ENCODE results near the gene ATG13.
"Not testable (repeated sequence)": the region's sequence is repeated elsewhere in the genome, so short reads cannot be mapped to it uniquely, and the experiment has no call there.

Gene ATG13

DNA sequence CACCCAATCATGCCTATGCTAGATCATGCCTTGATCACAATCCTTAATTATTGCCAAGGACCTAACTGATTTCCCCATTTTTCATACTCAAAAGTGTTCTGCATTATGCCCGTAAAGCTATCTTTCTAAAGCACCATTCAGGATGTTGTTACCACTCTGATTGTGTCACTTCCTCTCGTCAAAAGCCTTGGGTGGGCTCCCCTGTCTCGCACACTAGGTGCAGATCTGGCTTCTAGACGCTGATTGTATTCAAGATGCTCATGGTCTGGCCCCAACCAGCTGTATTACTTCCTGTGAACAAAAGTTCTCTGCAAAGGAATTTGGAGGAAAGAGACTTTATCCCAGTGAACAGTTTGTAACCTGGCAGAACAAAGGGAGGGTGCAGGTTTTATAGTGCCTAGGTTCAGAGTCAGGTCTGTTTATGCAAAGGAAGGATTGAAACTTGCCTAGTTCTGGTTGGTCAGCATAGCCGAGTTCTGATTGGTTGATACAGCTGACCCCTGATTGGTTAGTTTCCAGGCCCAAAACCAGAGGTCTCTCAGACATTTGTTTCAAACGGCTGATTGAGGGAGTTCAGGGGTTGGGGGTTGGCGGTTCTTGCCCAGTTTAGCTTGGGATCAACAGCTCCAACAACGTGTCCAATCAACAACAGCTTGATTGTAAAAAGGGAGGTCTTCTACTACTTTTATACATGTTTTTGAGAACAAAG lies 25.4 kb downstream of the ATG13 start:
- no peak for DNase-seq (ENCODE audit: low spot score)

DNA sequence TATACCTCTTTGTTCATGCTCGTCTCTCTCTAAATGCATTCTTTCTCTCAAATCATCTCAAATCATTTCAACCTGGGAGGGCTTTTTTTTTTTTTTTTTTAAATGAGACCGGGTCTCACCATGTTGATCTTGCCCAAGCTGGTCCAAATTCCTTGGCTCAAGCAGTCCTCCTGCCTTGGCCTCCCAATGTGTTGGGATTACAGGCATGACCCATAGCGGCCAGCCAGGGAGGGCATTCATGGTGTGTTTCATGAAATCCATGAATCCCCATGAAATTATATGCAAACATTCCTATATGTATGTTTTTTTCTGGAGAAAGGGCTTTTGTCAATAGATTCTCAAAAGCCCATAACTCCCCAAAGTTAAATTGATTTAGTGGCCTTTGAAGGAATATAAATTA lies 26.2 kb downstream of the ATG13 start:
- DNase-seq (ENCODE audit: low spot score) = no peak

DNA sequence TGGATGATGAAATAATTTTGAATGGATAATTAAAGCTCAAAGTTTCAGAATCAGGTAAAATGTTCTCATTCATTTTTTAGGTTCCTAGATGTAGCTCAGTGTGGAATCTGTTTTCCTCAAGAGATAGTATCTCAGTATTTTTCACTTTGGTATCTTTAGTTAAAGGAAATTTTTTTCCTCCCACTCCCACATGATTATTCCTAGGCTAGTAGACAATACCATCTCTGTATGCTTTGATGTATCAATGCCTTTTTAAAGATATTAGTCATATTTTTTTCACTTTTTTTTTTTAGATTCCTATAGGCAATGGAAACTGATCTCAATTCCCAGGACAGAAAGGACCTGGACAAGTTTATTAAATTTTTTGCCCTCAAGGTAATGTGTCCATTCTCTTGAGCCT lies 26.6 kb downstream of the ATG13 start:
- DNase-seq (ENCODE audit: low spot score) = no peak

DNA sequence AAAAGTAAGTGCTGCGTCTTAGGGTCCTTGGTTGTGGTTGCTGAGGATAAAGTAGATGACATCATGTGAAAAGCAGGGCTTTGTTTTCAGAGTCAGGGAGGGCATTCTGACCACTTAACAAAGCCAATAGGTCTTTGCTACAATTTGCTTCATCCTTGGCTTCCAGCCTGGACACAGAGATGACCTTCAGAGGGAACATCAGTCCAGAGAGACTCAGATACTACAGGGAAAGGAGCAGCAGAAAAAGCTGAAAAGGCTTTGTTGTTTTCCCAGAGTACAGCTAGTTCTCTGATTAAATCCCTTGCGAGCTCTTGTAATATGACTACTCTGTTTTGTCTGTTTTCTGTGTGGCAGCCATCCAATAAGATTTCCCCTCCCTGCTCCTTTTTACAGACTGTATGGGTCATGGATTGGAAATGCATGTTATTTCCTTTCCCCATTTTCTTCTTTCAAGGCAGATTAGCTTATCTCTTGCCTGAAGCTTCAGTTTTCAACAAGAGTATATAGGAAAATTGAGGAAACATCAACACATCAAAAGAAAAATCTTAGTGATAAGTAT lies 31.9 kb downstream of the ATG13 start:
- no peak for DNase-seq (ENCODE audit: low spot score)

DNA sequence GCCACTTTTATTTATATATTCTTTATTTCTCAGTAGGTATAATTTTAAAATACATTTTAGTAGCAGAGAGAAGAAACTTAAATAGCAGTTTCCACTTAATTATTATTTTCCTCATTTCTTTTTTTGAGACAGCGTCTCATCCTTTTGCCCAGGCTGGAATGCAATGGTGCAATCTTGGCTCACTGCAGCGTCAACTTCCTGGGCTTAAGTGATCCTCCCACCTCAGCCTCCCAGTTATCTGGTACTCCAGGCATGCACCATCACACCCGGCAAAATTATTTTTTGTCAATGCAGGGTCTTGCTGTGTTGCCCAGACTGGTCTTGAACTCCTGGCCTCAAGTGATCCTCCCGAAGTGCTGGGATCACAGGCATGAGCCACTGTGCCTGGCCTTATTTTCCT lies 38.3 kb downstream of the ATG13 start:
- no peak for DNase-seq (ENCODE audit: low spot score)

DNA sequence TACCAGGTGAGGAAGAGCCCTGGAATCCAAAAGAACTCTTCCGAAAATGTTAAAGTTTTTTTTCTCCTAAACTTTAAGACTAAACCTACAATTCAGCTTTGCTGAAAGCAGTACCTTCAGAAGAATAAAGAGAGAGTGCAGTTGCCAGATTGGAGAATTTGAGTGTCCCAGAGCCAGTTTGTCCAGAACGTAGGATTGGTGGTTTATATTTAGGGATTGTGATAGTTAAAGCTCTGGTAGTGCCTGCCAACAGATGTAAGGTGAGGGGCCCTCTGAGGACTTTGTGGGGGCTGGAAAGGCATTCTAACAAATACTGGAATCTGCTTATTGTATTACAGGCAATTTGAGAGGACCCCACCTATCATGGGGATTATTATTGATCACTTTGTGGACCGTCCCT lies 39.8 kb downstream of the ATG13 start:
- no peak for DNase-seq (ENCODE audit: low spot score)

DNA sequence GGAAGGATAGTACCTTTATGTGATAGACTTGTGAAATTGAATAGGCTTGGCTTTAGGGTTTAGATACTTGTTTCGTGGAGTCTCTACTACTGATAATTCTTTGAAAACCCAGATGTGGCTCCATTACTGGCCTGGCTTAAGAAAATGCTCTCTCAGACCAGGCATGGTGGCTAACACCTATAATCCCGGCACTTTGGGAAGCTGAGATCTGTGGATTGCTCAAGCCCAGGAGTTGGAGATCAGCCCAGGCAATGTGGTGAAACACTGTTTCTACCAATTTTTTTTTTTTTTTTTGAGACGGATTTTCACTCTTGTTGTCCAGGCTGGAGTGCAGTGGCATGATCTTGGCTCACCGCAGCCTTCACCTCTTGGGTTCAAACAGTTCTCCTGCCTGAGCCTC lies 40.9 kb downstream of the ATG13 start:
- no peak for DNase-seq (ENCODE audit: low spot score)

DNA sequence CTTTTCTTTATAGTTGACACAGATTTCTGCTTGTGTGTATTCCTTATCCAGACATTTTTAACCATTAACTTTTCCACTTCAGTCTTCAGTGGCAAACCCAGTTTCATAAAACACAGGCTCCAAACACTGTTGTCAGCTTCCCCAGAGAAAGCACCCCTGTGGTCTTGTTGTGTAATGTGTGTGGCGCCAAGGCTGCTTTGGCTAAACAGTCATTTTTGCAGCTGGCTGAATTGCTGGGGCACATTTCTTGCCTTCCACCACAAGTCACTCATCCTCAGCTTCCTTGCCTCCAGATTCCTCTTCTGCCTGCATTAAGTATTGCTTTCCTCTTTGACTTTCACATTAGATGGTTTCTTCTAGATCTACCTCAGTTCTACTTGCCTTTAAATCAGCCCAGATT lies 42.6 kb downstream of the ATG13 start:
- DNase-seq (ENCODE audit: low spot score) = no peak

DNA sequence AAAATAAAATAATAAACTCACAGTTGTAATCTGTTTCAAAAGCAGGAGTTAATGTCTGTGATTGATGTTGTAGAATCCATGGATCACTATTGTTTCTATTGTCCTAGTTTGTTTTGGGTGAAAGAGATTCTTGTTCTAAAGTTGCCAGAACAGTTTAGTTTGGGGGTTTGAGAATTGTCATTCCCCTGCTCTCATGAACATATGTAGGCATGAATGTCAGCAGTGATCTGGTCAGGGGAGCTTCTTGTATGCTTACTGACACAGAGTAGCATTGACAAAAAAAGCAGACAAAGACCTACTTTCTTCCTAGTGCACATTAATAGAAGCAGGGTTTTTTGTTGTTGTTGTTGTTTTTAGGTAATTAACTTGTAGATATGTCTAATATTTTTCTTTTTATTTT lies 44.5 kb downstream of the ATG13 start:
- no peak for DNase-seq (ENCODE audit: low spot score)

DNA sequence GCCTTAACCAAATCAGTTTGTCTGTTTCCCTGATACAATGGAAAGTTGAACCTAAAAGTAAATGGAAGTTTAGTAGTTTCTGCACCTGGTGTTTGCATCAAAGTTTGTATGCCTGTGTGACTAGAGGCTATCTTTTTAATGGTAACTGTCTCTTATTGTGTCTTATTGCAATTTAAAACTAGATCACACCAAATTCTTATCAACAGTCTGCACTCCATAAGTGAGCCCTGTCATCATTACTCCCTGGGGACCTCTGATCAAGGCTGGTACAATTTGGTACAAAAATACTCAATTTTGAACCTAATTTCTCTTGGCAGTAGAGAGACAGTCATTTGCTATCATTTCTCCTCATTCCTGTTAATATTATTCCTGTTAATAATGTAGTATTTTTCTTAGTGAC lies 45.0 kb downstream of the ATG13 start:
- no peak for DNase-seq (ENCODE audit: low spot score)

DNA sequence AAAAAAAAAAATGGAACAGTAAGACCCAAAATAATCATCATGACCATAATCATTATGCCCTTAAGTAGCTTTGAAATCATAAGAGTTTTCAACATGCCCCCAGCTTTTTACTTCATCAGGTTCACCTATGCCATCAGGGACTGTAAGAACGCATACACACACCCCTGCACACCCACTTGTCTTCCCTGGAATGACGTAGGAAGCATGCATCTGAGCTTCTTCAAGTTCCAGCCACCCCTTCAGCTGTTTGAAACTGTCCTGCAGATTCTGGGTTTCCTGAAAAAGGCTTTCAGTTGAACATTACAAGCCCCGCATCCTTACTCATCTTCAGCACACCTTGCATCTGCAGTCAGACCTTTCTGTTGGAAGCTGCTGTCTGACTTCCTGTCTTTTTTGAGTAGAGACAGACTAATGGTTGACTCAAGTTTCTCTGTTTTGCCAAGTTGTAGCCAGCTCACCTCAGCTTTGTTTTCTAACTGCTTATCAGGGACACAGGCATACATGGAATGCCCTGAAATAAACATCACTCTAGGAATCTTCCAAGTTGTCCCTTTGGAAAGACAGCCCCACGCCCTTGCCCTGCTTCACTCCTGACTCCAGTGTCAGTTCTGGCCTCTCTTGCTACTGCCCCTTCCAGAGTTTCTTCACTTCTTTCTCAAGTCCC lies 46.1 kb downstream of the ATG13 start:
- DNase-seq (ENCODE audit: low spot score) = no peak

DNA sequence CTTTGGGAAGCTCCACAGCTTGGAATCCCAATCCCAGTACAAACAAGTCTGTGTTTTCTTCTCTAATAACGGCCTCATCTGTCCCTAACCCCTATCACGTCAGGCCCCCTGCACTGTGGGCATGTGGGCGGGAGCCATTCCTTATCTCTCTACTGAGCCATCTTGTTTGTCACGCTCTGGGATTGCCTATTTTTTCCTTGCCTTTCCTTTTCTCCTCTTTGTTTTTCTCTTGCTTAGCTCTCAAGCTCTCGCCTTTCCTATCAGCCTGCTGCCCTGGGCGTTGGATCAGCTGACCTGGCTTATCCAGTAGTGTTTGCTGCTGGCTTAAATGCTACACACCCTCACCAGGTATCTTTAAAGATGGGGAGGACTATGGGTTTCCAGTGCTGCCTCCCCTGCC lies 47.3 kb downstream of the ATG13 start:
- no peak for DNase-seq (ENCODE audit: low spot score)

DNA sequence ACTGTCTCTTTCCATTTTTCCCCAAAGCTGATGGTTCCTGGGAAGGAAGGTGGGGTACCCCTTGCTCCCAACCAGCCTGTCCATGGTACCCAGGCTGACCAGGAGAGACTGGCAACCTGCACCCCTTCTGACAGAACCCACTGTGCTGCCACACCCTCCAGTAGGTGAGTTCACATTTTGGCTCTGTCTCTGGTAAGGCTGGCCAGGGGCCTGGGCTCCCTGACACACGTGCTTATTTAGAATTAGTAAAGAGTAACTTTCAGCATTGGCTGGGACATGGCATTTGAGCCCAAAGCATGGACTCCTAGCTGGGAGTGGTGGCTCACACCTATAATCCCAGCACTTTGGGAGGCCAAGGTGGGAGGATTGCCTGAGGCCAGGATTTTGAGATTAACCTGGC lies 48.0 kb downstream of the ATG13 start:
- DNase-seq (ENCODE audit: low spot score) = no peak

DNA sequence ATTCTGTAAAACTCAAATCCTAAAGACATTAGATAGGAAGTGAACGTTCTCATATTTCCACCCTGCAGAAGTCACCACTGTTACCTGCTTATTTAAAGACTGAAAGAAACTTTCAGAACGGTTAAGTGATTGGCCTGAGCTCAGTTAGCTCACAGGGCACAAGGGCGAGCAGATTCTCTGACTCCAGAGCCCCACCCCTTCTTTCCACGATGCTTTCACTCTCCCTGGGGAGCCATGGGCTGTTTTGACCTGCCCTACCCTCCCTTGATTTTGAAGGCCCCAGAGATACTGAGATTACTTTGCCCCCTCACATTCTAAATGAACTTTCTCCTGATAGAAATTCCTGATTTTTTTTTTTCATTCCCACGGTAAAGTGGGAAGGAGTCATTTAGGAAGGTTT lies 49.2 kb downstream of the ATG13 start:
- DNase-seq (ENCODE audit: low spot score) = no peak

DNA sequence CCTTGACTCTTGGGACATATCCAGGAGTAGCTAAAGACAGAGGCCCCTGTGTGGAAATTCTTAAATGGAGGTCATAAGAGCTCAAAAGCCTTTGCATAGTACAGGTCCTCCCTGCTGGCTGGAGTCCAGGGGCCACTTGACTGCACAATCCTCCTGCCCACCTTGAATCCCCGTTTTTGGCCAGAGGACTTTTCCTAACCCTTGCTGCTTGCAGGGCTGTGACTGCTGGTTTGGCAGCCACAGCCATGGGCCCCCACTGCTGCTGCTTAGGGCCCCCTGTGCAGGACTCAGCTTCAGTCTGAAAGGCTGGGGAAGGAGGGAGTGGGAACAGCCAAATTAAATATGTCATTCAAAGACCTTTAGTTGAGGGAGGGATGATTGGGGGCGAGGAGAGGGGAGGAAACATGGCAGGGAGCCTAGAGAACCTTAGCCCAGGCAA lies 49.7 kb downstream of the ATG13 start:
- no peak for DNase-seq (ENCODE audit: low spot score)

DNA sequence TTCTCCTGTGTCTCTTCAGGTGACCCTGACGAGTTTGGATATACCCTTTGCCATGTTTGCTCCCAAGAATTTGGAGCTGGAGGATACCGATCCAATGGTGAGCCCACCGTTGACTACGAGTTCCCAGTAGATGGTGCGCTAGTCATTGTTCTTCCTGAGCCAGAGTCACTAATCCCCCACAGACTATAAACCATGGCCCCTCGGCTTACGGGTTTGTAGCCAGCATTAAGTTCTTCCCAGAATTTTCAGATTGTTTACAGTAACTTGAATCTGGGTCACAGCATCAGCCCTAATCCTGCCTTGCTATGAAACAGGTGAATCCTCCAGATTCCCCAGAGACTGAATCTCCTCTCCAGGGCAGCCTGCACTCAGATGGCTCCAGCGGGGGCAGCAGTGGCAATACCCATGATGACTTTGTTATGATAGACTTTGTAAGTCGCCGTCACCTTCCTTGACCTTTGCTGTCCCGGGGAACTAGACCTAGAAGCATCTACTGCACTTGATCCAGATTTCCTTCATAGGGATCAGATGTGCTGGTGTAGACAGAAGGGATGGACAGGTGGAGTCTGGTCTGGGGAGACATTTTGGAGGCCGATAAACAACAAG lies 51.2 kb downstream of the ATG13 start:
- DNase-seq (ENCODE audit: low spot score) = no peak

DNA sequence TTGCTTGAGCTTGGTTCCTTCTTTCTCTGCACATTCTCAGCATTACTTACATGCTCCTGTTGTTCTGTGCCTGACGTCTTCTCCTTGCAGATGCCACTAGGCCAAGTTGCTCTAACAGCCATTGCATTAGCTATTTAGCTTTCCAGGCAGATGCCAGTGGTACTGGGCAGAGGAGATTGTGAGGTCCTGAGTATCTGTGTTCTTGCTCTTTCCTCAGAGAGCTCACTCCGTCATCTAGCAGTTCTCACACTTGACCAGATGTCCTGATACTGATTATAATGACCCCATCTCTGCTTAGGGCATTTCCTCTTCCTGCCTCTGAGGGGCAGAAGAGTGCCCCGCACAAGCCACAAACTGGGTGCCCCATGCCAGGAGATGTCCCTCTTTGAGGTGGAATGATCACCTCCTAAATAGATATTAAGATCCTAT lies 52.4 kb downstream of the ATG13 start:
- no peak for DNase-seq (ENCODE audit: low spot score)

DNA sequence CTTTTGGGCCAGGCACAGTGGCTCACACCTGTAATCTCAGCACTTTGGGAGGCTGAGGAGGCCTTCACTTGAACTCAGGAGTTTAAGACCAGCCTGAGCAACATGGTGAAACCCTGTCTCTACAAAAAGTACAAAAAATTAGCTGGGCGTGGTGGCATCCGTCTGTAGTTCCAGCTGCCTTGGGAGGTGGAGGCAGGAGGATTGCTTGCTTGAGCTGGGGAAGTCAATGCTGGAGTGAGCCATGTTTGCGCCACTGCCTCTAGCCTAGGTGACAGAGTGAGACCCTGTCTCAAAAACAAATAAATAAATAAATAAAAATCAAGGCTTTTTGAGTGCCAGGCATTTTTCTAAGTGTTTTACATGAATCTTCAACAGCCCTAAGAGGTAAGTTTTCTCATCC lies 53.2 kb downstream of the ATG13 start:
- DNase-seq (ENCODE audit: low spot score) = not testable (repeated sequence)

DNA sequence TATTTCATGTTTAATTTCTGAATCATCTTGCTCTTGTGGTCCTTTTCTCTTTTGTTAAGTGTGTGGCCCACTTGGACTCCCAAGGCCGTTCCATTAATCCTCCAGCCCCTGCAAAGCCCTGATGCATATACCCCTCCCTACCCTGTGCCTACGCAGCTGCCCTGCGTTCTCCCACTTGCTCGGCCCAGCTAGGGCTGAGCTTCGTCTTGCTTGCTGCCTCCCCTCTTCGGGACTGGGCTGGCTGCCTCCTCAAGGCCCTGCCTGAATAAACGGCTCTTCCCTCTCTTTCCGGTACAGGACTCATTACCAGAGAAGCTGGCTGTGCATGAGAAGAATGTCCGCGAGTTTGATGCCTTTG lies 54.6 kb downstream of the ATG13 start:
- no peak for DNase-seq (ENCODE audit: low spot score)

DNA sequence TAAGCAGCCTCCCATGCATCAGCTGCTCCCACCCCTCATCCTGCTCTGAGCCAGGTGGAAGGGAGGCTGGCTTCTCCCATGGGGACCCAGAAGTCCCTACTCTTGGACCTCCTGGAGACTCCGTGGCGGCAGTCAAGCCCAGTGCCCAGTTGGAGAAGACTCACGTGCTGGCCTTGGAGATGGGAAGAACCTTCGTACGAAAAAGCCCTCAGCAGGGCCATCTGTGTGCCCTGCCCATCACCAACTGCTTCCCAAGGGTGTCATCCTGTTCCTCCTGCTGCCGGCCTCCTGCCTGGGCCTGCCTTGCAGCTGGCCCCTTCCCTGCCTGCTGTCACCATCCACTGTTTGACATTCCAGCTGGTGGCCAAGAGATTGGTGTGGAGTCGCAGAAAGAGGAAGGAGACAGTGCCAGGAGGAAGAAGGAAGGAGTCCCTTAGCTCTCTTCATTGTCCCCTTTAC lies 55.1 kb downstream of the ATG13 start:
- no peak for DNase-seq (ENCODE audit: low spot score)

DNA sequence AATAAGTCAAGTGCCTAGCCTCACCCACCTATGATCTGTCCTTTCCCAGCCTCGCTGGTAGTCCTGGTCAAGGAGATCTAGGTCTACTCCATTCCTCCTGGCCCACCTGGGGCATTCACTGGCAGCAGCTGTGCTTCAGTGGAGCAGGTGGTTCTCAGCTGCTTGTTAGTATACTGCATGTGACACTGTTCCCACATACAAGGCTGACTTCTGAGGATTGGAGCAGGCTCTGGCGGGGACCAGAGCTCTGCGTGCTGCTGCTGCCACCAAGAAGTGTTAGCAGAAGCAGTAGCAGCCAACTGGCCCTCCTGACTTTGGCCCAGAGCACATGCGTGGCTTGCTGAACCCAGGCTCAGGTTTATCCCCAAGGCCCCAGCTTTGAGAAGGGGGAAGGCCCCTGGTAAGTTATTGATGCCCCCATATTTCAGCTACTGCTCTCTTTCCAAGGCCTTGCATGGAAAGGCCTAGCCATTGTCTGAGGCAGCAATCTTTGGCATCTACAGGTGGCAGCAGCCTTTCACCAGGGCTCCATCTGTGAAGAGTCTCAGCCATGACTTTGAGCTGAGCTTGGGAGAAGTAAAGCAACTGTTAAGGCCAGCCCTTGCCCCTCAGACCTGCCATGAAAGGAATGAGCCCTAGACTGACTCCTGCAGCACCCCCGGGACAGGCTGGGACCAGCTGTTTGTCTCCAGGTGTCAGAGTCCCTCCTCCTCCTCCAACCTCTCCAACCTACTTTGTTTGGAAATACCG lies 56.5 kb downstream of the ATG13 start:
- no peak for DNase-seq (ENCODE audit: low spot score)

All from SK-N-DZ (cell line).